ENCODE data around the gene LAMC3.

DNA sequence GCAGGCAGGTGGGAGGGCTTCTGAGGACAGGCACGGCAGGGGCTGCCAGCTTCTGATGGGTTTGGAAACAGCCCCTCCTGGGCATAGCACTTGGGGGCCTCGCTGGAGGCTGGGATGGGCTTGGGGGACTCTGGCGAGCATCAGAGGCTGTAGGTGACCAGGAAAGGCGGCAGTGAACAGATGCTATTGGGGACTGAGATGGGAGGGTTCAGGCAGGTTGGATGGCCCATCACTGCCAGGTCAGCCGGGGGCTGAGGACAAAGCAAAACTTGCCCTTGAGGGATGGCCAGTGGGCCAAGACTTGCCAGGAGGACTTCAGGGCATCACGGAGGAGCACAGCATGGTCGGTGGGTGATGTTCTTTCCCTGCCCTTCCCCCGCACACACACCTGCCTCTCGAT, 94.0 kb downstream of the LAMC3 start:
- no peak for TF ChIP-seq CTCF (IDR thresholded peaks at IDR 0.05)
- TF ChIP-seq POLR2AphosphoS5 (IDR thresholded peaks at IDR 0.05): no peak
- TF ChIP-seq POLR2A (IDR thresholded peaks at IDR 0.05): no peak
- no peak for TF ChIP-seq EP300 (IDR thresholded peaks at IDR 0.05)

All from stomach (tissue), 4 donors.